Measurements from ENCODE around the gene SPATA31C2. TPM values are rescaled to one million over a fixed set of nuclear protein-coding genes. Genes with fewer than 3 reads are reported as not detected.
A peak's percentile ranks its signal among the peaks of the same experiment; 100 is the strongest.
"Not testable (repeated sequence)": the region's sequence is repeated elsewhere in the genome, so short reads cannot be mapped to it uniquely, and the experiment has no call there.

SPATA31C2 gene
- total RNA-seq (under 1 TPM; under 0.01 to 0.17 TPM), polyA plus RNA-seq (ENCODE audit: insufficient read length in 2 of 2) (under 1 TPM; 0.08 to 0.59 TPM)
- long read RNA-seq, donor 1 = 0 reads
- long read RNA-seq, donor 2 = 0 reads
- long read RNA-seq, donor 3 = 0 reads
- long read RNA-seq, donor 4 = 0 reads

- not testable (repeated sequence) for H3K27ac ChIP-seq (ENCODE audit: low read depth, low read length); H3K4me3 ChIP-seq (ENCODE audit: low read depth, low read length); H3K36me3 ChIP-seq (ENCODE audit: control insufficient read depth, insufficient read depth, low read length); H3K27me3 ChIP-seq (ENCODE audit: control insufficient read depth, insufficient read depth, low read length); H3K9me3 ChIP-seq (ENCODE audit: control insufficient read depth, insufficient read depth, low read length); H3K4me1 ChIP-seq (ENCODE audit: control insufficient read depth, insufficient read depth, low read length); DNase-seq (ENCODE audit: low read depth in 4 of 6, low spot score in 6 of 6)
- WGBS (ENCODE audit: insufficient coverage) = no CpG with 5 or more reads among the region's 8 CpGs
Measured at GRCh38 chr9:88138375-88138774, at the start of gene SPATA31C2. TSS of gene SPATA31C2 (minus strand) at chr9:88138475. CDS start at chr9:88138446, 29 bp downstream.

DNA sequence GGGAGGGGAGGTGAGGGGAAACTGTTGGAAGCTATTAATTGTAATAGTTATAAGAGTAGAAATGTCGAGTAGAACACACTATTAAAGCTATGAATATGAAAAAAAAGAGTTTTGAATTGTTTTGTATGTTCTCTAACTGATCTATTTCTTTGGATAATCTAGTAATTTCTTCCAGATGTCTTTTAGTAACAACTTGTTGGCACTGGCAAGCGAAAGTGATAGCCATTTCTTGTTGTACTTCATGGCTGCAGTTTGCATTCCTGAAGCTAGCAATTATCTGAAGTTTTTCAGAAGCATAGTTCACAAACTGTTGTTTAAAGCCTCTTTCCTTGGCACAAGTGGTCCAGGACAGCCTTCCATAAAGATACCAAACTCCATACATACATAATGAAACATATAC, 49.4 kb upstream of the SPATA31C2 start:
- no CpG with 5 or more reads among the region's 2 CpGs for WGBS (ENCODE audit: insufficient coverage)
- no peak overlapping the region for H3K4me3 ChIP-seq (ENCODE audit: low read depth, low read length)
- no peaks in the 10 kb centered on the region for H3K9me3 ChIP-seq (ENCODE audit: control insufficient read depth, insufficient read depth, low read length)
- no peak overlapping the region for H3K27ac ChIP-seq (ENCODE audit: low read depth, low read length)
- no peaks in the 10 kb centered on the region for H3K27me3 ChIP-seq (ENCODE audit: control insufficient read depth, insufficient read depth, low read length)
- no peaks in the 10 kb centered on the region for H3K36me3 ChIP-seq (ENCODE audit: control insufficient read depth, insufficient read depth, low read length)
- H3K4me1 ChIP-seq (ENCODE audit: control insufficient read depth, insufficient read depth, low read length) = no peaks in the 10 kb centered on the region
- DNase-seq (ENCODE audit: low read depth in 4 of 6, low spot score in 6 of 6) = no peak

DNA sequence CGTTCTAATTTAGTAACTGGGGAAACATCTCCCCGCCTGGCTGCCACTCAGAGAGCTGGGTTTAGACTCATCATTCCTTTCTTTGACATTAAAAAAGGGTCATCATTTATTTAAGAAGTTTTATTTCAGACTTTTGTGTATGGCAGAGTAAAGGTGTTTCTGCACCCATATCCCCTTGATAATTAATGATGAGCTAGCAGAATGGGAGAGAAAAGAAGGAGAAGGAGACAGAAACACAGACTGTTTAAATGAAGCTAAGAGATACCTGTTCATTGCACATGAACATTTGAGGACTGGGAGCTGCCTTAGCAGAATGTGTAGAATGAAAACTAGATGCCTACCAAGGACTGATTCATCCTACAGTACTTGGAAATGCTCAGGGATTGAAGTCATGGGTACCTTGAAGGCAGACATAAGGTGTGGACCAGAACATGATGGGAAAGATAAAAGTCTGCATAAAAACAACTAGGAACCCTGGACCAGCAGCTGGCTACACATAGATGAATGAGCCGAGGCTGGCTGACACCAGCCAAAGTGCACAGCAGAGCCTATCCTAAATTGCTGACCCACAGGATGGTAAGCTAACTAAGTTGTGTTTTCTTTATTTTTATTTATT, 48.3 kb upstream of the SPATA31C2 start:
- no peaks in the 10 kb centered on the region for H3K9me3 ChIP-seq (ENCODE audit: control insufficient read depth, insufficient read depth, low read length)
- H3K36me3 ChIP-seq (ENCODE audit: control insufficient read depth, insufficient read depth, low read length) = no peaks in the 10 kb centered on the region
- DNase-seq (ENCODE audit: low read depth in 4 of 6, low spot score in 6 of 6) = no peak
- H3K4me3 ChIP-seq (ENCODE audit: low read depth, low read length) = no peak overlapping the region
- 100% methylated on average over 1 of the region's 3 CpGs for WGBS (ENCODE audit: insufficient coverage)
- no peaks in the 10 kb centered on the region for H3K4me1 ChIP-seq (ENCODE audit: control insufficient read depth, insufficient read depth, low read length)
- H3K27me3 ChIP-seq (ENCODE audit: control insufficient read depth, insufficient read depth, low read length) = no peaks in the 10 kb centered on the region
- H3K27ac ChIP-seq (ENCODE audit: low read depth, low read length) = no peak overlapping the region

DNA sequence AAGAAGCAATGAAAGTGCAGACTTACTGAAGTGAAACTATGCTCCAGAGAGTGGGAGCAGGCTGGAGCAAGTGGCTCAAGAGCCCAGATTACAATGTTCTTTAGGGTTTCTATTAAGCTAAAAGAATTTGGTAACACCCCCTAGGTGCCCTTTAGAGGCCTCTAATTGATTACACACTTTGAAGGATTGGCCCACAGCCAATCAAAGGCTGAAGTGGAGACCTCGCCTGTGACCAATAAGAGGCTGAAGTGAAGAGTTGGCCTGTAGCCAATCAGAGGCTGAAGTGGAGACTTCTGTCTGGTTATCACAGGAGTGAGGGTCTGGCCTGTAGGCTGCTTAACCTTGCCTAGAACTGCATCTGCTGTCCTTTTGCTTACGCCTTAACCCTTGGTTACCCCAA, 46.7 kb upstream of the SPATA31C2 start:
- Histone ChIP-seq H3K27me3 (ENCODE audit: control insufficient read depth, insufficient read depth, low read length) (no peaks in the 10 kb centered on the region), H3K27ac (ENCODE audit: low read depth, low read length) (no peak overlapping the region), H3K4me3 (ENCODE audit: low read depth, low read length) (no peak overlapping the region), H3K4me1 (ENCODE audit: control insufficient read depth, insufficient read depth, low read length) (no peaks in the 10 kb centered on the region), H3K9me3 (ENCODE audit: control insufficient read depth, insufficient read depth, low read length) (no peaks in the 10 kb centered on the region), H3K36me3 (ENCODE audit: control insufficient read depth, insufficient read depth, low read length) (no peaks in the 10 kb centered on the region)
- 60% methylated on average over 1 of the region's 2 CpGs for WGBS (ENCODE audit: insufficient coverage)
- DNase-seq (ENCODE audit: low read depth in 4 of 6, low spot score in 6 of 6) = peak in 1 of 6 donors; percentile 37

GRCh38 chr9:88183798-88184495, 45.7 kb upstream of the SPATA31C2 start:
- H3K27me3 ChIP-seq (ENCODE audit: control insufficient read depth, insufficient read depth, low read length) = no peaks in the 10 kb centered on the region
- H3K36me3 ChIP-seq (ENCODE audit: control insufficient read depth, insufficient read depth, low read length) = no peaks in the 10 kb centered on the region
- H3K9me3 ChIP-seq (ENCODE audit: control insufficient read depth, insufficient read depth, low read length) = no peaks in the 10 kb centered on the region
- DNase-seq (ENCODE audit: low read depth in 4 of 6, low spot score in 6 of 6) = peak in 3 of 6 donors; percentile 24 to 72 (median 41)
- H3K4me3 ChIP-seq (ENCODE audit: low read depth, low read length) = no peak overlapping the region
- H3K27ac ChIP-seq (ENCODE audit: low read depth, low read length) = no peak overlapping the region
- no peaks in the 10 kb centered on the region for H3K4me1 ChIP-seq (ENCODE audit: control insufficient read depth, insufficient read depth, low read length)
- 60% methylated on average over 2 of the region's 5 CpGs for WGBS (ENCODE audit: insufficient coverage)

GRCh38 chr9:88182501-88182900, 44.2 kb upstream of the SPATA31C2 start:
- no peak for DNase-seq (ENCODE audit: low read depth in 4 of 6, low spot score in 6 of 6)
- H3K9me3 ChIP-seq (ENCODE audit: control insufficient read depth, insufficient read depth, low read length) = no peaks in the 10 kb centered on the region
- no peak overlapping the region for H3K27ac ChIP-seq (ENCODE audit: low read depth, low read length)
- H3K4me3 ChIP-seq (ENCODE audit: low read depth, low read length) = no peak overlapping the region
- H3K36me3 ChIP-seq (ENCODE audit: control insufficient read depth, insufficient read depth, low read length) = no peaks in the 10 kb centered on the region
- H3K27me3 ChIP-seq (ENCODE audit: control insufficient read depth, insufficient read depth, low read length) = no peaks in the 10 kb centered on the region
- WGBS (ENCODE audit: insufficient coverage) = 50% methylated on average over 5 of the region's 6 CpGs
- no peaks in the 10 kb centered on the region for H3K4me1 ChIP-seq (ENCODE audit: control insufficient read depth, insufficient read depth, low read length)

DNA sequence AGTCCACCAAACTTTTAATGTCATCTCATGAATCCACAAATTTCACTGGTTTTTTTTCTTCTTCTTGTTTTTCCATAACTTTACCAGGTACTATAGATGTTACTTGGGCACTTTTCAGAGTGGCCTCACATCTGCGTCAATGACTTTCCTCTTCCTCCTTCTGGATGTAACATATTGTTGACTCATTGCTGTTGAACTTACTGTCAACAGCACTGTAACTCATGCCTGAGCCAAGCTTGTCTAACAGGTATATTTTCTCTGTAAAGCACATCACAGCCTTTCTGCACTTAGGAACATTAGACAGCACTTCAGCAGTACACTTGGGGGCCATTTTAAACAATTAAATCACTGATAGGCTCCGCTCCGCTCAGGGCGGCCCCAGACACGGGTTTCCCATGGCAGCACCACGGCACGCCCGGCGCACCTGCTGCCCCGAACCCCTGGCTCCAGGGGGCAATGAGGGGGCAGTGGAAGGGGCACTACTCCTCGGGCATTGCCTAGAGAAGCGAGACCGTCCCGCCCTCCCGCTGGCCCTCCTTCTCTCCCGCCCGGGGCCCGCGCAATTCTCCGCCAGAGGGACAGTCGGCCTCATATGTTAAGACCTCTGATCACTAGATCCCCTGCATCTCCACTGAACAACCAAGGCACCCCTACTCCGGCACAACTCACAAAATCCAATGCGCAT, 41.9 kb upstream of the SPATA31C2 start:
- H3K27ac ChIP-seq (ENCODE audit: low read depth, low read length) = no peak overlapping the region
- no peak for DNase-seq (ENCODE audit: low read depth in 4 of 6, low spot score in 6 of 6)
- H3K9me3 ChIP-seq (ENCODE audit: control insufficient read depth, insufficient read depth, low read length) = no peaks in the 10 kb centered on the region
- H3K36me3 ChIP-seq (ENCODE audit: control insufficient read depth, insufficient read depth, low read length) = no peaks in the 10 kb centered on the region
- no peaks in the 10 kb centered on the region for H3K4me1 ChIP-seq (ENCODE audit: control insufficient read depth, insufficient read depth, low read length)
- H3K27me3 ChIP-seq (ENCODE audit: control insufficient read depth, insufficient read depth, low read length) = no peaks in the 10 kb centered on the region
- H3K4me3 ChIP-seq (ENCODE audit: low read depth, low read length) = no peak overlapping the region
- WGBS (ENCODE audit: insufficient coverage) = 88% methylated on average over 18 of the region's 23 CpGs

GRCh38 chr9:88179062-88179521, 40.8 kb upstream of the SPATA31C2 start:
- Histone ChIP-seq H3K27me3 (ENCODE audit: control insufficient read depth, insufficient read depth, low read length) (no peaks in the 10 kb centered on the region), H3K36me3 (ENCODE audit: control insufficient read depth, insufficient read depth, low read length) (no peaks in the 10 kb centered on the region), H3K4me1 (ENCODE audit: control insufficient read depth, insufficient read depth, low read length) (no peaks in the 10 kb centered on the region), H3K27ac (ENCODE audit: low read depth, low read length) (no peak overlapping the region), H3K4me3 (ENCODE audit: low read depth, low read length) (no peak overlapping the region), H3K9me3 (ENCODE audit: control insufficient read depth, insufficient read depth, low read length) (no peaks in the 10 kb centered on the region)
- 93% methylated on average over 5 of the region's 5 CpGs for WGBS (ENCODE audit: insufficient coverage)
- DNase-seq (ENCODE audit: low read depth in 4 of 6, low spot score in 6 of 6) = no peak

- DNase-seq (ENCODE audit: low read depth in 4 of 6, low spot score in 6 of 6) = no peak
- Histone ChIP-seq H3K4me1 (ENCODE audit: control insufficient read depth, insufficient read depth, low read length) (no peaks in the 10 kb centered on the region), H3K27me3 (ENCODE audit: control insufficient read depth, insufficient read depth, low read length) (no peaks in the 10 kb centered on the region), H3K9me3 (ENCODE audit: control insufficient read depth, insufficient read depth, low read length) (no peaks in the 10 kb centered on the region), H3K4me3 (ENCODE audit: low read depth, low read length) (no peak overlapping the region), H3K27ac (ENCODE audit: low read depth, low read length) (no peak overlapping the region), H3K36me3 (ENCODE audit: control insufficient read depth, insufficient read depth, low read length) (no peaks in the 10 kb centered on the region)
- WGBS (ENCODE audit: insufficient coverage) = 53% methylated on average over 3 of the region's 6 CpGs
Measured at GRCh38 chr9:88178641-88179040, 40.4 kb upstream of the SPATA31C2 start.
